Right atrium auricular region (tissue), 2 donors: Measurements from ENCODE around the gene HPSE2. TPM values are rescaled to one million over a fixed set of nuclear protein-coding genes. Genes with fewer than 3 reads are reported as not detected.

Experiments used
- DNase-seq: peaks from one replicate; pipeline ENCODE4 v3.0.0-alpha.2; 2019; ENCODE audit warnings: low spot score
- H3K27ac ChIP-seq, 2 donors: fragments of 200-600 bp; sonication (generic); 1 replicate in 1 of 2; 2 replicates in 1 of 2; pipeline ENCODE4 v1.5.1; 2016 to 2019
- H3K27me3 ChIP-seq, 2 donors: fragments of 200-600 bp; sonication (generic); one replicate each; pipeline versions ENCODE4 v1.5.1 to v1.6.0; 2017 to 2019
- H3K36me3 ChIP-seq: fragments of 200-600 bp; sonication (generic); one replicate; pipeline ENCODE4 v1.5.1; 2016
- H3K4me1 ChIP-seq, 2 donors: fragments of 200-600 bp; sonication (generic); one replicate each; pipeline versions ENCODE4 v1.5.1 to v1.6.0; 2017 to 2019
- H3K4me3 ChIP-seq, 2 donors: fragments of 200-600 bp; sonication (generic); 1 replicate in 1 of 2; 2 replicates in 1 of 2; pipeline ENCODE4 v1.5.1; 2017 to 2019; ENCODE audit warnings: mild to moderate bottlenecking in 1 of 2, moderate library complexity in 1 of 2
- H3K9me3 ChIP-seq, 2 donors: fragments of 200-600 bp; sonication (generic); one replicate each; pipeline ENCODE4 v1.5.1; 2019
- total RNA-seq, 2 donors: library from RNA; depleted of rRNA; stranded (reverse); fragments of >200 nt; gene quantifications; one replicate each; pipeline ENCODE4 v1.1.0, GENCODE V29; 2016
- TF ChIP-seq, protein P1 (sequence below), 2 donors: fragments of 200-600 bp; sonication (generic); IDR thresholded peaks; one replicate each; pipeline ENCODE4 v1.5.1; 2019; ENCODE audit warnings: antibody characterized with exemption in 2 of 2

HPSE2 gene
- total RNA-seq, 2 donors from 2014 or later = not detected

DNA sequence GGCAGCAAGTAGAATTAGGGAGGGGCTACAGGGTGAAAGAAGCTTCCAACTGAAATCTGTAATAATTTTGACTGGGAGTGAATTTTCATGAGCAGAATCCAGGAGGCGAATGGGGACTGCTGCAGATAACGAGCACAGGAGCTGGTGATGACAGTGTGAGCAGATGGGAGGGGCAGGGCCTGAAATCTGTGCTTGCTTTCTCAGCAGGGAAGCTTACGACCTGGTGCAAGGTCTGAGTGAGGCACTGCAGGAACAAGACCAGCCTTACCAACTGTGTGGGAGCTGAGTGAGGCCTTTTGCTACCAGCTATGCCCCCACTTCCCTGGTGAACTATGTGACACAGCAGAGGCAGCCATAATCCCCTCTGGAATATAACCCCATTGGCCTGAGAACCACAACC is 109.8 kb downstream of the HPSE2 start:
- H3K9me3 ChIP-seq = no peaks in the 10 kb centered on the region
- no peak for DNase-seq
- no peak overlapping the region for H3K27ac ChIP-seq
- TF ChIP-seq, protein P1, sequence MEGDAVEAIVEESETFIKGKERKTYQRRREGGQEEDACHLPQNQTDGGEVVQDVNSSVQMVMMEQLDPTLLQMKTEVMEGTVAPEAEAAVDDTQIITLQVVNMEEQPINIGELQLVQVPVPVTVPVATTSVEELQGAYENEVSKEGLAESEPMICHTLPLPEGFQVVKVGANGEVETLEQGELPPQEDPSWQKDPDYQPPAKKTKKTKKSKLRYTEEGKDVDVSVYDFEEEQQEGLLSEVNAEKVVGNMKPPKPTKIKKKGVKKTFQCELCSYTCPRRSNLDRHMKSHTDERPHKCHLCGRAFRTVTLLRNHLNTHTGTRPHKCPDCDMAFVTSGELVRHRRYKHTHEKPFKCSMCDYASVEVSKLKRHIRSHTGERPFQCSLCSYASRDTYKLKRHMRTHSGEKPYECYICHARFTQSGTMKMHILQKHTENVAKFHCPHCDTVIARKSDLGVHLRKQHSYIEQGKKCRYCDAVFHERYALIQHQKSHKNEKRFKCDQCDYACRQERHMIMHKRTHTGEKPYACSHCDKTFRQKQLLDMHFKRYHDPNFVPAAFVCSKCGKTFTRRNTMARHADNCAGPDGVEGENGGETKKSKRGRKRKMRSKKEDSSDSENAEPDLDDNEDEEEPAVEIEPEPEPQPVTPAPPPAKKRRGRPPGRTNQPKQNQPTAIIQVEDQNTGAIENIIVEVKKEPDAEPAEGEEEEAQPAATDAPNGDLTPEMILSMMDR (IDR thresholded peaks at IDR 0.05) = no peak
- H3K27me3 ChIP-seq = no peaks in the 10 kb centered on the region
- no peaks in the 10 kb centered on the region for H3K36me3 ChIP-seq
- H3K4me3 ChIP-seq = no peak overlapping the region
- no peaks in the 10 kb centered on the region for H3K4me1 ChIP-seq

DNA sequence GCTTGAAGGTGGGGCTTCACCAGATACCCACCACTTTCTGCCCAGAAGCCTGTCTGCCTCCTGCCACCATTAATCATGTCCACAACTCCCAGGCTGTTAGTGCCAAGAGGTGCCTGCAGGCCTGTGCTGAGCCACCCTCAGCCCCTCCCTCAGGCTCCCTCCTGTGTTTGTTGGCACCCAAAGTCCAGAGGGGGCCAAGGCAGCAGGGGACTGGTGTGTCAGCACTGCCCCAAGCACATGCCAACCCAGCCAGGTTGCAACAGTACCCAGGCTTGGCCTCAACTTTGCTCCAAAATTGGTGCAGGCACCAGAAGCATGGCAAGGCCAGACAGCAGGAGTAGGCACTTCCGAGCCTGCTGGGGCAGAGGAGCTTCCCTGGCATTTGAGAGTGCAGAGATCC is 111.3 kb downstream of the HPSE2 start:
- Histone ChIP-seq H3K36me3 (no peaks in the 10 kb centered on the region), H3K27ac (no peak overlapping the region), H3K4me3 (no peak overlapping the region), H3K27me3 (no peaks in the 10 kb centered on the region), H3K9me3 (no peaks in the 10 kb centered on the region), H3K4me1 (no peaks in the 10 kb centered on the region)
- no peak for DNase-seq
- TF ChIP-seq, protein P1 (IDR thresholded peaks at IDR 0.05) = no peak

DNA sequence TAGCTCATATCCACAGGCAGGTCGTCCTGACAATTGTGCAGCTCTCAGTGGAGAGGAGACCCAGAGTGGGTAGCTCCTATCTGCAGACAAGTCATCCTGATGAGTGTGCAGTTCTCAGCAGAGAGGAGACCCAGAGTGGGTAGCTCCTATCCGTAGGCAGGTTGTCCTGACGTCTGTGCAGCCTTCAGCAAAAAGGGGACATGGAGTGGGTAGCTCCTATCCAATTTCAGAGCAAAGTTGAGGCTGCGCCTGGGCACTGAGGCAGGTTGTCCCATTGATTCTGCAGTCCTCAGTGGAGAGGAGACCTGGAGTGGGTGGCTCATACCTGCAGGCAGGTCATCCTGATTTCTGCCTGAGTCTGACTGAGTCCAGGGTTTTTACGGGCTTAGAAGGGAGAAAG is 111.8 kb downstream of the HPSE2 start:
- H3K27me3 ChIP-seq = no peaks in the 10 kb centered on the region
- H3K4me3 ChIP-seq = no peak overlapping the region
- TF ChIP-seq, protein P1 (IDR thresholded peaks at IDR 0.05) = no peak
- H3K36me3 ChIP-seq = no peaks in the 10 kb centered on the region
- no peaks in the 10 kb centered on the region for H3K9me3 ChIP-seq
- no peaks in the 10 kb centered on the region for H3K4me1 ChIP-seq
- no peak for DNase-seq
- no peak overlapping the region for H3K27ac ChIP-seq

DNA sequence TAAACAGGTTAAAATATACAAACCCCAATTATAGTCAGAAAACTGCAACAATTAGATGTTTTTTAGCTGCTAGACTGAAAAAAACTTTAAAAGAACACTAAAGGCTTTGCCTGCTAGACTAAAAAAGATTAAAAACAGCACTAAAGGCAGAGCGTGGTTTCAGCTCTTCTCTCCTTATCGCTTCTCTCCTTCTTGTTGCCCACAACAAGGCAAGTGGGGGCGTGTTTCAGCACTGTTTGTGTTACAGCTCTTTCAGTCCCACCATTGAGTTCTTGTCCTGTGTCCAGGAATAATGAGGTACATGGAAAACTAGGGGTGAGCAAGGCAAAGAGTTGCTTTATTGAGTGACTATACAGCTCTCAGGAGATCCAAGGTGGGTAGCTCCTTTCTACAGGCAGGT is 112.3 kb downstream of the HPSE2 start:
- no peak for DNase-seq
- Histone ChIP-seq H3K27me3 (no peaks in the 10 kb centered on the region), H3K4me3 (no peak overlapping the region), H3K27ac (no peak overlapping the region), H3K4me1 (no peaks in the 10 kb centered on the region), H3K36me3 (no peaks in the 10 kb centered on the region), H3K9me3 (no peaks in the 10 kb centered on the region)
- TF ChIP-seq, protein P1 (IDR thresholded peaks at IDR 0.05) = no peak

DNA sequence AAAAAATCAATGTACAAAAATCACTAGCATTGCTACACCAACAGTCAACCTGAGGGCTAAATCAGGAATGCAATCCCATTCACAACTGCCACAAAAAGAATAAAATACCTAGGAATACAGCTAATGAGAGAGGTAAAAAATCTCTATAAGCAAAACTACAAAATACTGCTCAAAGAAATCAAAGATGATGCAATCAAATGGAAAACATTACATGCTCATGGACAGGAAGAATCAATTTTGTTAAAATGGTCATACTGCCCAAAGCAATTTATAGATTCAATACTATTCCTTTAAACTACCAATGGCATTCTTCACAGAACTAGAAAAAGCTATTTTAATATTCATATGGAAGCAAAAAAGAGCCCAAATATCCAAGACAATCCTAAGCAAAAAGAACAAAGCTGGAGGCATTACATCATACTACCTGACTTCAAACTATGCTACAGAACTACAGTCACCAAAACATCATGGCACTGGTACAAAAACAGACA is 116.3 kb downstream of the HPSE2 start:
- Histone ChIP-seq H3K9me3 (no peaks in the 10 kb centered on the region), H3K36me3 (no peaks in the 10 kb centered on the region), H3K27ac (no peak overlapping the region), H3K27me3 (no peaks in the 10 kb centered on the region), H3K4me3 (no peak overlapping the region), H3K4me1 (no peaks in the 10 kb centered on the region)
- TF ChIP-seq, protein P1 (IDR thresholded peaks at IDR 0.05) = no peak
- DNase-seq = no peak

DNA sequence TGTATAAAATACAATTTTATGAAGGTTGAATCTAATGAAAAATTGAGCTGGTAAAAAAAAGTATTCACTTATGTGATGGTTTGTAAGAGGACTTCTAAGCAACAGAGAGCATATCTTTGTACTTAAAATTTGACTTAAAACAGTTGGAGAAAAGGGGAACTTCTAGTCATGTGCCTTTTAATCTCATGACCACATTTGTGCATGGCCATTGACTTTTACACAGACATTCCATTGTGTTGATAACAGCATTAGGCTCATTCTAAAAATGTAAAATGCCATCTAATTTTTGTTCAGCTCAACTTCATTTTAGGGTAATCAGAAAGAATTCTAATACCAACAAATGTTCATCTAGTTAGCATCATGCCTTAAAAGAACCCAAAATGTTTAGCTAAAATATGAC is 119.9 kb downstream of the HPSE2 start:
- H3K27ac ChIP-seq = no peak overlapping the region
- TF ChIP-seq, protein P1 (IDR thresholded peaks at IDR 0.05) = no peak
- H3K4me3 ChIP-seq = no peak overlapping the region
- H3K9me3 ChIP-seq = no peaks in the 10 kb centered on the region
- H3K27me3 ChIP-seq = no peaks in the 10 kb centered on the region
- no peak for DNase-seq
- no peaks in the 10 kb centered on the region for H3K36me3 ChIP-seq
- no peaks in the 10 kb centered on the region for H3K4me1 ChIP-seq
